ENCODE data around the gene PDZD4.

Gene PDZD4

DNA sequence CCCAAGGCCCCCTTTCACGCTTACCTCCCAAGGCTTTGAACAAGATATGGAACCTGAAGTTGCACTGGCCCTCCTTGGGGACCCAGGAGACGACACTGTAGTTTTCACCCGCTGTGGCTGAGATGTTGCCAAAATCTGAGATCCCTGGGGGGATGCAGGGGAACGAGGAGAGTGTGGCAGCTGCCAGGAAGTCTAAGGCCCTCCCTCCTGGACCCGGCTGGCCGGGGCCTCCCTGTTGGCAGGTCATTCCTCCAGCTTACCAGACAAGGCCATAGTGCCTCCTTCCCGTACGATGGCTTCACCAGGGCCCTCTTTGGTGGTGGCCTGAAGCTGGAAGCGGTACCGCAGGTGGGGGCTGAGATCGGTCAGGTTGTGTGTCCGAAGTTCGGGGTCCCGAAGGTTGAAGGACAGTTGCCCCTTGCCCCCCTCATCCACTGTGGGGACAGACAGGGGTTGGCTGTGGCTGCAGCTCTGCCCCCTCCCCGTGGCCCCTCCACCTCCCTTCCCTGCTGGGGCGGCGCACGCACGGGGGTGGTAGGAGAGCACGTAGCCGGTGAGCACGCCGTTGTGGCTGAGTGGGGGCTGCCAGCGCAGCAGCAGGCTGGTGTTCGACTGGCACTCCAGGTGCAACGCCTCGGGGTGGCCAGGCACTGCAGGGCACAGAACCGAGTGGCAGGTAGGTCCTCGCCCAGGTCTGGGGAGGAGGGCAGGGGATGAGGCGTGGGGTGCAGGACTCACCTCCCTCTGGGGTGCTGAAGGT is 34.4 kb upstream of the PDZD4 start:
- TF ChIP-seq CTCF (IDR thresholded peaks at IDR 0.05; ENCODE audit: low read depth, low read length): no peak
- no peak for TF ChIP-seq EZH2phosphoT487 (IDR thresholded peaks at IDR 0.05; ENCODE audit: low read depth)
- Histone ChIP-seq H3K27me3 (ENCODE audit: low read depth, low read length) (no peaks in the 10 kb centered on the region), H3K9ac (ENCODE audit: low read length) (no peak overlapping the region), H3K36me3 (replicated peaks; ENCODE audit: low read depth, low read length) (no peaks in the 10 kb centered on the region), H3K27ac (ENCODE audit: low read length) (no peak overlapping the region), H2AFZ (ENCODE audit: low read depth, low read length) (no peak overlapping the region), H4K20me1 (ENCODE audit: insufficient read depth, low read length) (no peaks in the 10 kb centered on the region), H3K79me2 (ENCODE audit: low read length) (no peaks in the 10 kb centered on the region), H3K4me1 (ENCODE audit: low read length) (no peaks in the 10 kb centered on the region), H3K4me2 (ENCODE audit: low read length) (no peak overlapping the region), H3K4me3 (ENCODE audit: low read length) (no peak overlapping the region), H3K9me3 (ENCODE audit: insufficient read depth, low read length) (no peaks in the 10 kb centered on the region)

DNA sequence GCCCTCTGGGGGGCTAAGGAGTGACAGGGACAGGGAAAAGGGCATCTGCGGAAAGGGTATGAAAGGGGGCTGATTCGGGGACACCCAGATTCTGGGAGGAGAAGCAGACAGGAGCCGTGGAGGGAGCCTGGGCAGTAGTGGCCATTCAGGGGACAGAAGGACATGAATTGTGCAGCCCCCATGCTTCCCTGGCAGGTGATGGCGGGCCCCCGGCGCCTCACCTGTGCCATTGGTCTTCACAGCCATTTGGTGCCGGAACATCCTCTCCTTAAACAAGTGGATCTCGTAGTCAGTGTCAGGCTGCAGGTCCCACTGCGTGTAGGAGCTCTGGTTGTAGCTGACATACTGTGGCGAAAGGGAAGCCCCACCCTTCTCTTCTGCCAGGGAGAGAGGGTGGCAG is 33.8 kb upstream of the PDZD4 start:
- Histone ChIP-seq H3K27me3 (ENCODE audit: low read depth, low read length) (no peaks in the 10 kb centered on the region), H3K27ac (ENCODE audit: low read length) (no peak overlapping the region)
- TF ChIP-seq CTCF (IDR thresholded peaks at IDR 0.05; ENCODE audit: low read depth, low read length) (no peak), EZH2phosphoT487 (IDR thresholded peaks at IDR 0.05; ENCODE audit: low read depth) (no peak)

GRCh38 chrX:153863251-153863991 is 33.1 kb upstream of the PDZD4 start:
- Histone ChIP-seq H3K4me2 (ENCODE audit: low read length) (no peak overlapping the region), H4K20me1 (ENCODE audit: insufficient read depth, low read length) (no peaks in the 10 kb centered on the region), H3K27ac (ENCODE audit: low read length) (no peak overlapping the region), H3K4me3 (ENCODE audit: low read length) (no peak overlapping the region), H3K79me2 (ENCODE audit: low read length) (no peaks in the 10 kb centered on the region), H3K9me3 (ENCODE audit: insufficient read depth, low read length) (no peaks in the 10 kb centered on the region), H3K4me1 (ENCODE audit: low read length) (no peaks in the 10 kb centered on the region), H3K9ac (ENCODE audit: low read length) (no peak overlapping the region), H3K27me3 (ENCODE audit: low read depth, low read length) (no peaks in the 10 kb centered on the region), H3K36me3 (replicated peaks; ENCODE audit: low read depth, low read length) (no peaks in the 10 kb centered on the region), H2AFZ (ENCODE audit: low read depth, low read length) (no peak overlapping the region)
- TF ChIP-seq EZH2phosphoT487 (IDR thresholded peaks at IDR 0.05; ENCODE audit: low read depth) (no peak), CTCF (IDR thresholded peaks at IDR 0.05; ENCODE audit: low read depth, low read length) (no peak)

More for the DNA sequence above, 33.8 kb upstream of the PDZD4 start:
- H3K36me3 ChIP-seq (replicated peaks; ENCODE audit: low read depth, low read length): no peaks in the 10 kb centered on the region
- H4K20me1 ChIP-seq (ENCODE audit: insufficient read depth, low read length): no peaks in the 10 kb centered on the region
- no peak overlapping the region for H3K9ac ChIP-seq (ENCODE audit: low read length)
- H3K9me3 ChIP-seq (ENCODE audit: insufficient read depth, low read length): no peaks in the 10 kb centered on the region
- H2AFZ ChIP-seq (ENCODE audit: low read depth, low read length): no peak overlapping the region
- H3K4me3 ChIP-seq (ENCODE audit: low read length): no peak overlapping the region
- H3K4me1 ChIP-seq (ENCODE audit: low read length): no peaks in the 10 kb centered on the region
- H3K79me2 ChIP-seq (ENCODE audit: low read length): no peaks in the 10 kb centered on the region
- no peak overlapping the region for H3K4me2 ChIP-seq (ENCODE audit: low read length)
